Osteocyte (in vitro differentiated cells): ENCODE data around the gene S100A2. TPM values are rescaled to one million over a fixed set of nuclear protein-coding genes. Genes with fewer than 3 reads are reported as not detected.

ENCODE experiments used
- DNase-seq: peaks from one replicate; pipeline ENCODE4 v3.0.0; 2021; ENCODE audit warnings: mixed read lengths; ENCODE audit not compliant: unreplicated experiment; ENCODE audit errors: extremely low spot score
- H3K27ac Mint-ChIP-seq: one replicate; pipeline ENCODE4 v1.8.0; 2021; ENCODE audit warnings: mild to moderate bottlenecking, mixed read lengths; ENCODE audit not compliant: unreplicated experiment
- H3K27me3 Mint-ChIP-seq: one replicate; pipeline ENCODE4 v1.8.0; 2021; ENCODE audit warnings: mixed read lengths; ENCODE audit not compliant: unreplicated experiment
- H3K36me3 Mint-ChIP-seq: one replicate; pipeline ENCODE4 v1.8.0; 2021; ENCODE audit warnings: mixed read lengths; ENCODE audit not compliant: unreplicated experiment
- H3K4me1 Mint-ChIP-seq: one replicate; pipeline ENCODE4 v1.8.0; 2021; ENCODE audit warnings: mixed read lengths; ENCODE audit not compliant: unreplicated experiment
- H3K4me3 Mint-ChIP-seq: one replicate; pipeline ENCODE4 v1.8.0; 2021; ENCODE audit warnings: mild to moderate bottlenecking, moderate library complexity, mixed read lengths; ENCODE audit not compliant: unreplicated experiment
- H3K9me3 Mint-ChIP-seq: one replicate; pipeline ENCODE4 v1.8.0; 2021; ENCODE audit warnings: mixed read lengths; ENCODE audit not compliant: unreplicated experiment
- total RNA-seq: library from RNA; stranded (reverse); gene quantifications from 2 replicates; pipeline ENCODE4 v1.2.1, GENCODE V29; 2021
- TF ChIP-seq, protein P1 (sequence below): fragments of 200-600 bp; sonication (generic); IDR thresholded peaks from 2 replicates; pipeline ENCODE4 v1.5.0; 2021; ENCODE audit warnings: antibody characterized with exemption, mild to moderate bottlenecking, moderate library complexity

The S100A2 gene
- total RNA-seq, 1 donor from 2014 or later, result 8.9 TPM

DNA sequence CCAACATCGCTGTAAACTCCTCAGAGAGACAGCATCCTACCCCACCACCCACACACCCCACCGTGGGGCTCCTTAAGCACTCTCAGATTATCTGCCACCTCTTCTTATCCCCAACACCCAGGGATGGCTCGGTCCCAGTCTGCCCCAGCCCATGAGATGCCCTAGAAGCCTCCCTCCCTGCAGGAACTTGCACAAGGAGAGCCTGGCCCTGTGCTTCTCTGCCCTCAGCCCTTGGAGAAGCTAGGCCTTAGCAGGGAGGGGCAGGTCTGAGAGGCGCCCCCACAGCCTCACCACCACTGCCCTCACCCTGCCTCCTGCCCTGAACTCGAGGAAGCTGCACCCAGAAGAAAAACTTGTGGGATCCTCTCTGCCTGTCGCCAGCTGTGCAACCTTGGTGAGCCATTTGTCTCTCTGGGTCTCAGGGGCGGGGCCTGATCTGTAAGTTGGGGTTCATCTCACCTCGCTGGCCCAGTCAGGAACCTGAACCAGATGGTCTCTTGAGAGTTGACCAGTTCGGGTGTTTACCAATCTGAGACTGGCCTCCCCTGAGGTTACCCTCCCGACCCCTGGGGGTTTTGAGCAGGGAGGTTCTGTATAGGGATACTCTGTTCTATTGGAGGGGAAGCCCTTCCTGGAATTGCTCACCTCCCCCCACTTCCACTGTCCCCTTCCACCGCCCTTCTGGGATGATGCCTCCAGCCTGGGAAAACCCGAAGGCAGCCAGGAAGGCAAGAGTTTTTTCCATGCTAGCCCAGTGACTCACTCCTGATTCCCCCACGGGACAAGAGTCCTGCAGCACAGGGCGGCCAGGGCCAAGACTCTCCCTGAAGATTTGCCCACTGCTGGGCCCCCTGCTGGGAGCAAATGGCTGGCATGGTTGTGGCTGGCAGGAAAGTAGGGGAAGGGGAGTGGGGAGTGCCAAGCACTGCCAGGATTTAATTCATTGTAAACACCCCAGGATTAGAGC, 16.6 kb downstream of the S100A2 start, which contains the start of gene S100A3:
Gene S100A3, minus strand, starts transcription at position 537 of the 967 bp plus-strand sequence. CDS start 773 bp downstream, outside the sequence.
- H3K27ac Mint-ChIP-seq, result peak within 1 kb of the TSS; percentile 95
- H3K9me3 Mint-ChIP-seq, result no peaks in the 10 kb centered on the region
- peak; percentile 93 for DNase-seq
- H3K4me3 Mint-ChIP-seq, result no peak within 1 kb of the TSS
- H3K36me3 Mint-ChIP-seq, result no peaks in the 10 kb centered on the region
- peaks cover 84% of the 10 kb centered on the region for H3K4me1 Mint-ChIP-seq
- TF ChIP-seq, protein P1, sequence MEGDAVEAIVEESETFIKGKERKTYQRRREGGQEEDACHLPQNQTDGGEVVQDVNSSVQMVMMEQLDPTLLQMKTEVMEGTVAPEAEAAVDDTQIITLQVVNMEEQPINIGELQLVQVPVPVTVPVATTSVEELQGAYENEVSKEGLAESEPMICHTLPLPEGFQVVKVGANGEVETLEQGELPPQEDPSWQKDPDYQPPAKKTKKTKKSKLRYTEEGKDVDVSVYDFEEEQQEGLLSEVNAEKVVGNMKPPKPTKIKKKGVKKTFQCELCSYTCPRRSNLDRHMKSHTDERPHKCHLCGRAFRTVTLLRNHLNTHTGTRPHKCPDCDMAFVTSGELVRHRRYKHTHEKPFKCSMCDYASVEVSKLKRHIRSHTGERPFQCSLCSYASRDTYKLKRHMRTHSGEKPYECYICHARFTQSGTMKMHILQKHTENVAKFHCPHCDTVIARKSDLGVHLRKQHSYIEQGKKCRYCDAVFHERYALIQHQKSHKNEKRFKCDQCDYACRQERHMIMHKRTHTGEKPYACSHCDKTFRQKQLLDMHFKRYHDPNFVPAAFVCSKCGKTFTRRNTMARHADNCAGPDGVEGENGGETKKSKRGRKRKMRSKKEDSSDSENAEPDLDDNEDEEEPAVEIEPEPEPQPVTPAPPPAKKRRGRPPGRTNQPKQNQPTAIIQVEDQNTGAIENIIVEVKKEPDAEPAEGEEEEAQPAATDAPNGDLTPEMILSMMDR, result no peak
- H3K27me3 Mint-ChIP-seq, result no peaks in the 10 kb centered on the region

DNA sequence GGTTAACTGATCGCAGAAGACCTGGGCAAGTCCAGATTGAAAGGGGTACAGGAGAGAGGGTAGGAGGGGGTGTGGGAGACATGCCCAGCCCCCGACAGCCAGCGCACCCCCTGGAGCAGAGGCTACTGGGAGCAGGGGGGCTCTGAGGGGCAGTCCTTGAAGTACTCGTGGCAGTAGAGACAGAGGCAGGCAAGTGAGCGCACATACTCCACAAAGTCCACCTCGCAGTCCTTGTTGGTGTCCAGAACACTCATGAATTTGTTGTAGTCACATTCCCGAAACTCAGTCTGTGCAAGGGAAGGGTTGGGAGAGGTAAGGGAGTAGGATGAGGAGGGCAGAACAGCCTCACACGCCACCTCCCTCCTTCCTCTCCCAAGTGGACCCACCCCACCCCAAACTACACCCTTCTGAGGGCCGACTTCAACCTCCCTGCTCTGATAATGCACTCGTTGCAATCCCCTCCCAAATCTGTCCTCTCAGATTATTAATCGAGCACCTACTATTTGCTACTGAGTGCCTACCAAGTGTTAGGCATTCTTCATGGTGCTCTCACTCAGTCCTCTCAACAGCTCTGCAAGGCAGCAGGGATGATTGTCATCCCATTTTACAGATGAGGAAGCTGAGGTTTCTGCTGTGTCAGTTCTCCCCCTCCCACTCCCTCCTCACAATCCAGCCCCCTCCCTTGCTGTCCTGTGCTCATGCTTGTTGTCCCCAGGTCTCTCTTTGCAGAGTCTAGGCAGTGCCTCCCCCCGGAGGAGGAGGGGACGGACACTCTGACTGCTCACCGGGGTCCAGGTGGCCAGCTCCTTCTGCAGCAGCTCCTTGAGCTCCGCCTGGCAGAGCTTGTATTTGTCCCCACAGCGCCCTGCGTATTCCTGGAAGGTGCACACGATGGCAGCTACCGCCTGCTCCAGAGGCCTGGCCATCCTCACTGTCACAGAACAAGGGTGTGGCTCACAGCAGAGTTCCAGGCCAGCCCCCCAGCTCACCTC, 17.8 kb downstream of the S100A2 start:
- TF ChIP-seq, protein P1, result no peak
- Mint-ChIP-seq H3K9me3 (no peaks in the 10 kb centered on the region), H3K36me3 (no peaks in the 10 kb centered on the region), H3K4me3 (no peak overlapping the region), H3K4me1 (peaks cover 84% of the 10 kb centered on the region), H3K27ac (peak overlapping the region; percentile 99), H3K27me3 (no peaks in the 10 kb centered on the region)
- no peak for DNase-seq

DNA sequence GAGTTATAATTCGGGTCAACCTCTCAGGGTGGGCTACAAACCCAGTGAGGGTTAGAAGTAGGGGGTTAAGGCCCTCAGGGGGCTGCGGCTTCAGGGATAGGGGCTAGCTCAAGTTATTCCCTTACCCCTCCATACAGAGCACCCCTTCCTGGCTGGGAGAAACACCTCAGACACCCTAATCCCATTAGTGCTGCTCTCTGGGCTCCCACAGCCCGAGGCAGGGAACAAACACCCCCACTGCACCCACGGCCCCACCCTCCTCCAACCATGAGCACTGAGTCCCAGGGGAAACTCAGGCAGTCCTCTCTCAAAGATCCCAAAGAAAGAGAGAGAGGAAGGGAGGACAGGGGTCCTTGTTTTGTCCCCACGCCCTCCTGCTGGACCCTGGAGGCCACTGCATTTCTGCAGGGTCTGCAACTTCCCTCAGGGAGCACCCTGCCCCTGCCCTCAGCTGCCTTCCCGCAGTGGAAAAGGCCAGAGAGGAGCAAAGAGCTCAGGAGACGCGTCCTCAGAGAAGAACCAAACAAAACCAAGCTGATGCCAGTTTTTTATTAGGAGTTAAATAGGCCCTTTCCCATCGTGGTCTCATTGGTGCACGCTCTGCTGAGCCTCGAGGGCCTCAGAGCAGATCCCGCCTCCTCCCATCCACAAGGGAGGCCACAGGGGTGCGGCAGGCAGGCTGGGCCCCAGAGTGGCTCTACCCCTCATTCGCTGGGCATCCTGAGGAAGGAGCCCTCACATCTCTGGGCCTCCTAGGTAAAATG, 18.7 kb downstream of the S100A2 start:
- Mint-ChIP-seq H3K27ac (peak overlapping the region; percentile 99), H3K9me3 (no peaks in the 10 kb centered on the region), H3K36me3 (no peaks in the 10 kb centered on the region), H3K4me3 (peak overlapping the region; percentile 78), H3K4me1 (peaks cover 88% of the 10 kb centered on the region), H3K27me3 (no peaks in the 10 kb centered on the region)
- TF ChIP-seq, protein P1, result no peak
- no peak for DNase-seq

DNA sequence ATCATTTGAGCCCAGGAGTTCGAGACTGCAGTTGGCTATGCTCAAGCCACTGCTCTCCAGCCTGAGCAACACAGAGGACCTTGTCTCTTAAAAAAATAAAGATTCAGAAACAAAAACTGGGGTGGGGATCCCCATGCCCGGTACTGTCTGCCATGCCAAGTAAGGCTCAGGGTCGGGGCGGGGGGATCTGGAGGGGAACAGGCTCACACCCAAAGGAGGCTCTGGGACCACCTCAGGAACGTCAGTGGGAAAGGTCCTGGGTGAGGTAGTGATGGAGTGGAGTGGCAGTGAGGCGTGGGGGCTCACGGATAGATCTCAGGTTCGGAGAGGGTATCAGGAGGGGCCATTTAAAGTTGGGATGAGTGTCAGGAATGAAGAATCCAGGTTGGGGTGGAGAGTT, 19.3 kb downstream of the S100A2 start:
- Mint-ChIP-seq H3K4me3 (peak overlapping the region; percentile 78), H3K27me3 (no peaks in the 10 kb centered on the region), H3K9me3 (no peaks in the 10 kb centered on the region), H3K36me3 (no peaks in the 10 kb centered on the region), H3K4me1 (peaks cover 95% of the 10 kb centered on the region), H3K27ac (peak overlapping the region; percentile 99)
- TF ChIP-seq, protein P1, result no peak
- DNase-seq, result no peak
